Fibroblast of gingiva (primary cell): ENCODE measurements around the gene IRS1.
A peak's percentile ranks its signal among the peaks of the same experiment; 100 is the strongest.
"Not testable (repeated sequence)": the region's sequence is repeated elsewhere in the genome, so short reads cannot be mapped to it uniquely, and the experiment has no call there.

Experiments used
- DNase-seq: peaks from one replicate; pipeline ENCODE4 v3.0.0-alpha.2; 2011; ENCODE audit warnings: low read depth

Gene IRS1

GRCh38 chr2:226799211-226799975, at the start of gene IRS1:
TSS of gene IRS1 (minus strand) at chr2:226799820. CDS start at chr2:226798738, 1,082 bp downstream.
- peak; percentile 86 for DNase-seq

GRCh38 chr2:226849349-226849748, 49.7 kb upstream of the IRS1 start:
- DNase-seq: no peak

- DNase-seq: no peak
Observed at GRCh38 chr2:226847511-226847910, 47.9 kb upstream of the IRS1 start.

GRCh38 chr2:226847090-226847489, 47.5 kb upstream of the IRS1 start:
- no peak for DNase-seq

GRCh38 chr2:226845386-226846116, 45.9 kb upstream of the IRS1 start:
- DNase-seq: no peak

GRCh38 chr2:226843001-226843400, 43.4 kb upstream of the IRS1 start:
- DNase-seq: not testable (repeated sequence)

- no peak for DNase-seq
Observed at GRCh38 chr2:226839951-226840350, 40.3 kb upstream of the IRS1 start.

GRCh38 chr2:226839161-226839560, 39.5 kb upstream of the IRS1 start:
- no peak for DNase-seq

GRCh38 chr2:226838722-226839121, 39.1 kb upstream of the IRS1 start:
- no peak for DNase-seq

GRCh38 chr2:226837787-226838603, 38.4 kb upstream of the IRS1 start:
- DNase-seq: no peak

- DNase-seq: no peak
Observed at GRCh38 chr2:226837334-226837733, 37.7 kb upstream of the IRS1 start.

GRCh38 chr2:226836548-226836885, 36.9 kb upstream of the IRS1 start:
- DNase-seq: no peak

- DNase-seq: peak; percentile 96
Observed at GRCh38 chr2:226835796-226836547, 36.4 kb upstream of the IRS1 start, which contains the start of gene RHBDD1. TSS of gene RHBDD1 (plus strand) at chr2:226836054. CDS start at chr2:226864694, 28,640 bp downstream.

- DNase-seq: no peak
Observed at GRCh38 chr2:226835420-226835795, 35.8 kb upstream of the IRS1 start.

- not testable (repeated sequence) for DNase-seq
Observed at GRCh38 chr2:226834880-226835279, 35.3 kb upstream of the IRS1 start.

GRCh38 chr2:226832061-226832460, 32.4 kb upstream of the IRS1 start:
- DNase-seq: peak; percentile 41

- DNase-seq: peak; percentile 3
Observed at GRCh38 chr2:226831266-226831665, 31.6 kb upstream of the IRS1 start.

GRCh38 chr2:226829721-226830631, 30.4 kb upstream of the IRS1 start:
- DNase-seq: no peak

- peak; percentile 53 for DNase-seq
Observed at GRCh38 chr2:226828191-226828590, 28.6 kb upstream of the IRS1 start.

GRCh38 chr2:226825056-226825455, 25.4 kb upstream of the IRS1 start:
- DNase-seq: no peak

- no peak for DNase-seq
Observed at GRCh38 chr2:226818930-226819329, 19.3 kb upstream of the IRS1 start.
